SH-SY5Y (cell line): ENCODE data around the gene TOM1L1.

ENCODE experiments used
- GATA2 ChIP-seq: IDR thresholded peaks from 2 replicates; pipeline ENCODE4 v1.6.1; 2011; ENCODE audit warnings: mild to moderate bottlenecking, low read depth, low read length
- GATA3 ChIP-seq: IDR thresholded peaks from 2 replicates; pipeline ENCODE4 v1.6.1; 2011; ENCODE audit warnings: low read depth, mild to moderate bottlenecking, low read length, moderate library complexity

GRCh38 chr17:54956791-54957190 lies 56.1 kb downstream of the TOM1L1 start:
- no peak for TF ChIP-seq GATA3
- TF ChIP-seq GATA2 = no peak
